HG03460 (cell line): Measurements from ENCODE around the gene NLGN1.

Experiments used
- ATAC-seq: cut with Tn5 transposase; IDR thresholded peaks from one replicate; pipeline ENCODE4 v1.9.1; 2021; ENCODE audit not compliant: unreplicated experiment

NLGN1 gene

DNA sequence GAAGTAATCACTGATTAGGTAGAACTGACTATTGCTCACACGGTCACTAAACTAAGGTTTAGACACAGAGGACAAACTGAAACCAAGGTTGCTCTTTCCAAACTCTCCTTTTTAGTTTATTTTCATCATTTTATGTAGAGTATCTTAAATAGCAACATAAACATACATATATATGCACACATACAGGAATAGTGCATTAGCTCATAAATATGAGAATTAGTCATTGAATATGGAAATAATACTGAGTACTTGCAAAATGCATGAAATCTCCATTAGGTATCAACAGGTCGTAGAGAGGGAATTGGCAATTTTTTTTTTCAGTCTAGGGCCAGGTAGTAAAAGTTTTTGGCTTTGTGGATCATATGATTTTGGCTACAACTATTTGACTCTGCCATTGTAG, 557.1 kb downstream of the NLGN1 start:
- ATAC-seq = no peak

GRCh38 chr3:173957646-173958045, 560.1 kb downstream of the NLGN1 start:
- ATAC-seq = no peak

GRCh38 chr3:173958805-173959204, 561.3 kb downstream of the NLGN1 start:
- ATAC-seq = no peak

GRCh38 chr3:173970281-173970680, 572.7 kb downstream of the NLGN1 start:
- ATAC-seq = no peak

GRCh38 chr3:173976281-173976680, 578.7 kb downstream of the NLGN1 start:
- ATAC-seq = no peak

DNA sequence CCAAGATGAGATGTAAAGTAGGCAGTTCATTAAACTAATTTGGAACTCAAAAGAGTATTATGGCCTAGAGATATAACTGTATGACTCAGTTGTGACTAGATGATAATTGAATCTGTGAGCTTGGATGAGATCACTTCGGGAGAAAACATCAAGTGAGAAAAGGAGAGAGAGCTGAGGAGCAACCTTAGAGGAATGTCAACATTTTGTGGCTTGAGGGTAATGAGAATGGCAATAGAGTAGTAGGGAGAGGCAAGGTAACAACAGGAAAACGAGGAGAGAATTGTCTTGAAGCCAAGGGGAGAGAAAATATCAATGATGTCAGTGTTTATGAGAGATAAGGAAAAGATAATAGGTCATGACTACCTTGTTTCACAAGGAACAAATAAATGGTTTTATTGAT, 580.2 kb downstream of the NLGN1 start:
- no peak for ATAC-seq

- ATAC-seq = no peak
These were observed 585.8 kb downstream of the NLGN1 start for GRCh38 chr3:173983343-173983742.

DNA sequence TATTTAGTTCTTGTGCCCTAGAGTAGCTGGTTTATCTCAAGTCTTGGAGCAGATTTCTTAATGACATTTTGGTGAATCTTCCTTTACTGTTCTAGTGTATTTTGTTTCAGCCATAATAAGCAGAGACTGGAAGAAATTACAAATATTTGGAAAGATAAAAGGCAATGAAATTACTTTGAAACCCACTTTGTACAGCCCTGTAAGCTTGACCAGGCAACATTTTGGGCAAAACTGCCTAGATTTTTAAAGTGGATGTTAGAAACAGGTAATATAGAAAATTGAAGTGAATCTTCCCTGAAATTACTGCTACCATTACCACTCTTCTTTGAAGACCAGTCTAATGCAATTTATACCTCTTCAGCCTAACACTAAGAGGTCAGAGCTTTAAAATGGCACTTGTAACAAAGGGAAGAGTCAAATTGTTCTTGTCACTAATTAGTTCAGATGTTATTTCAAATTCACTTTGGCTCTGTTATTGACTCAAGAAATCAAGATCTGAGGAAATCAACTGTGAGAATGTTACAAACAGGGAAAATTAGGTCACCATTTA, 589.4 kb downstream of the NLGN1 start:
- ATAC-seq = no peak

DNA sequence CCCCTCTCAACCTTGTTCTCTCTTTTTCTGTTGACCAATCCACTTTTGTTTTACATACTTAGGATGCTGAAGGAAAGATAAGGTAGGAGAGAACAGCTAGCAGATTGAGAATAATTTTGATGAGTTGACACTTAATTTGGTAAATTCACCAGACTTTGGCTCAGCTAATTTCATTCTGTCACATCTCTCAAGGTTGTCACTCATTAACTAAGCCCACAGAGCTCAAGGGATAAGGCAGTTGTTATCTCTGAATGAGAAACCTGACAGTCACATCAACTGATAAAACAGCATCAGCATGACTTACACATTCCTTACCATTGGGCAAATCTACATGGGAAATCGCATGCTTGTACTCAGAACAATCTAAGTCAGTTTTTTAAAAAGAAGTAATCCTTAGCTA, 591.4 kb downstream of the NLGN1 start:
- ATAC-seq = no peak

GRCh38 chr3:173992416-173992815, 594.9 kb downstream of the NLGN1 start:
- no peak for ATAC-seq

- no peak for ATAC-seq
These were observed 595.8 kb downstream of the NLGN1 start for GRCh38 chr3:173993299-173993698.

DNA sequence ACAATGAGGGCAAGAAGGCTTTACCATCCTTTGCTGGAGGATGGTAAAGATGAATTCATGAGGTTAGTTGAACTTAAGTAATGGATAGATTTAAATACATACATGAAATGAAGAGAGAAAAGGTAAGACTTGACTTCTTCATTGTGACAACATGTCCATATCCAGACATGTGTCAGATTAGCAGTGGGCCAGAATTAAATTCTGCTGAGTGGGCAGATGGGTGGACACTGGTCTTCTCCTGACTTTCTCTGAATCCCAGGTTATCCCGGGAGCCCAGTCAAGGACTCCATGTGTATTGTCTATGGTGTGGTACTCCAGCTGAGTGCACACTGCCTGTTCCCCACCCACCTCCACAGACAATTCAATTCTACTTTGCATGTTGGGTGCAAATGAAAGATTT, 603.1 kb downstream of the NLGN1 start:
- ATAC-seq = no peak

- ATAC-seq = no peak
These were observed 605.0 kb downstream of the NLGN1 start for GRCh38 chr3:174002543-174002942.

DNA sequence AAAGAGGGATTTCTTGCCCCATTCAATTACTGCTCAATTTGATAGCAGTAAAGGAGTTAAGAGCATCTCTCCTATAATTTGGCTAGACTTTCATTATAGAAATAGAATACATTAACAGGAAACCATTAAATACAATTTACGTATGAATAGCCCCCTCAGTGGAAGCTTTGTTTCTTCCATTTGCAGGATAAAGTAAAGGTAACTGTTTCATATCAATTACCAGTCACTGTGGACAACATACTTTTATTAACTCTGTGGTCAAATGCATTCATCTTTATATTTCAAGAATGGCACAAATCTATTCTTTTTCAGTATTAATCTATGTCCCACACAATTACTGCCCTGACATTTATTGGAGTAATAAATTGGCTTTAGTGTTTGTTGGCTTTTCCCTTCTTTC, 613.4 kb downstream of the NLGN1 start:
- ATAC-seq = no peak

DNA sequence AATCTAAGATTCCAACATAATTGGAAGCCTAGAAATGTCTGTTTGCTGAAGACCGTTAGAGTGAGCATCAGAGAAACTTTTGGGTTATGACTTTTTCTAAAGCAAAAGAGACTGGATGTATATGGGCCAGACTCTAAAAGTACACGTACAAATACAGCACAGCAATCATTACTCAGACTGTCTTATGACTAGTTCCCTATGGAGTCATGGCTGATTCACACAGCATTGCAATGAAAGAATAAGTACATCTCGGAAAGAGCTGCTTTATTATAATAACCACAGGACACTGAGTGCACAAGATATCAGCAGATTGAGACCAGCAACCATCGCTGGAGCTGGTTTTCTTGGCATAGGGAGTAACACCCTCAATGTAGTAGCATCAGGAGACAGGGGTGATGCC, 618.6 kb downstream of the NLGN1 start:
- ATAC-seq = no peak

GRCh38 chr3:174020156-174020555, 622.6 kb downstream of the NLGN1 start:
- no peak for ATAC-seq

- ATAC-seq = no peak
These were observed 625.9 kb downstream of the NLGN1 start for GRCh38 chr3:174023421-174023820.

DNA sequence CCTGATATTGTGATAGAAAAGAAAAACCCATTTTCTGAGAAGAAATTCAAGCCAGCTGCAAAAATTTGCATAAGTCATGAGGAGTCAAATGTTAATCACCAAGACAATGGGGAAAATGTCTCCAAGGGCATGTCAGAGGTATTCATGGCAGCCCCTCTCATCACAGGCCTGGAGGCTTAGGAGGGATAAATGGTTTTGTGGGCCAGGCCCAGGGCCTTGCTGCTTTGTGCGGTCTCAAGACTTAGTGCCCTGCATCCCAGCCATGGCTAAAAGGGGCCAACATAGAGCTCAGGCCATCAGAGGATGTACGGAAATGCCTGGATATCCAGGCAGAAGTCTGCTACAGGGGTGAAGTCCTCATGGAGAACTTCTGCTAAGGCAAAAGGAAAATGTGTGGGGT, 631.1 kb downstream of the NLGN1 start:
- no peak for ATAC-seq

DNA sequence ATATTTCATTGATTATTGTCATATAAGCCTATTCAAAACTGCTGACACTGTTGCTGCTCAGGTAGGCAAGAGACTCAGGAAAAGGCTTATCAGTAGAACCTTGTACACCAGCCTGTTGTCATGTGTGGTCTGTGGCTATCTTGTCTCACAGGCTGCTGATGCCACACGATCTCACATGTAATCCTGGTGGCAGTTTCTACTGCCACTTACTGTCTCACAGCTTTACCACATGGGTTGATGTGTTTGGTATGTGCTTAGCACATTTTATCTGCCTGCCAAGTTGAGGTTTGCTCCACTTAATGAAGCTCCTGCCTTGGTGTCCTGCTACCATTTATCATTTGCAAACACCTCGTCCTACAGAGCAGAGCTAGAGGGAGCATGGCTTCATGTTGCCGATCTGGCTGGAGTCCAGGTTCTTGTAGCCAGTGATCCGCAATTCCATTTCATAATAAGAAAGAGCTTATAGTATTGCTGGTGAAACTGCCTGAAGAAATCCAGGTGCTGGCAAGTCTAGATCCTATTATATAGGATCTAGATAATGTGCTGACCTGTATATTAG, 637.9 kb downstream of the NLGN1 start:
- ATAC-seq = no peak

- ATAC-seq = no peak
These were observed 648.8 kb downstream of the NLGN1 start for GRCh38 chr3:174046311-174046710.

- no peak for ATAC-seq
These were observed 651.9 kb downstream of the NLGN1 start for GRCh38 chr3:174049472-174049871.

GRCh38 chr3:174051191-174051590, 653.6 kb downstream of the NLGN1 start:
- ATAC-seq = no peak

GRCh38 chr3:174058804-174059203, 661.3 kb downstream of the NLGN1 start:
- no peak for ATAC-seq
